ENCODE measurements around the gene NTNG1.

The NTNG1 gene

GRCh38 chr1:107473065-107473464 is 332.2 kb downstream of the NTNG1 start:
- no peak for DNase-seq (ENCODE audit: extremely low read depth, low read depth)
- H3K4me3 ChIP-seq (replicated peaks; ENCODE audit: low read depth, low read length) = no peak overlapping the region
- no peak for TF ChIP-seq CTCF (IDR thresholded peaks at IDR 0.05; ENCODE audit: low read depth, low read length, missing control alignments)

GRCh38 chr1:107474877-107475612 is 334.2 kb downstream of the NTNG1 start:
- no peak for DNase-seq (ENCODE audit: extremely low read depth, low read depth)
- no peak for TF ChIP-seq CTCF (IDR thresholded peaks at IDR 0.05; ENCODE audit: low read depth, low read length, missing control alignments)
- H3K4me3 ChIP-seq (replicated peaks; ENCODE audit: low read depth, low read length) = no peak overlapping the region

GRCh38 chr1:107477233-107477632 is 336.4 kb downstream of the NTNG1 start:
- no peak overlapping the region for H3K4me3 ChIP-seq (replicated peaks; ENCODE audit: low read depth, low read length)
- DNase-seq (ENCODE audit: extremely low read depth, low read depth) = no peak
- peak; percentile 28 for TF ChIP-seq CTCF (IDR thresholded peaks at IDR 0.05; ENCODE audit: low read depth, low read length, missing control alignments)

- H3K4me3 ChIP-seq (replicated peaks; ENCODE audit: low read depth, low read length) = no peak overlapping the region
- no peak for DNase-seq (ENCODE audit: extremely low read depth, low read depth)
- no peak for TF ChIP-seq CTCF (IDR thresholded peaks at IDR 0.05; ENCODE audit: low read depth, low read length, missing control alignments)
These were observed 339.1 kb downstream of the NTNG1 start for GRCh38 chr1:107479865-107480350.

- no peak for TF ChIP-seq CTCF (IDR thresholded peaks at IDR 0.05; ENCODE audit: low read depth, low read length, missing control alignments)
- no peak overlapping the region for H3K4me3 ChIP-seq (replicated peaks; ENCODE audit: low read depth, low read length)
- DNase-seq (ENCODE audit: extremely low read depth, low read depth) = no peak
These were observed 339.9 kb downstream of the NTNG1 start for GRCh38 chr1:107480548-107481415.

GRCh38 chr1:107481756-107482384 is 341.0 kb downstream of the NTNG1 start:
- DNase-seq (ENCODE audit: extremely low read depth, low read depth) = no peak
- H3K4me3 ChIP-seq (replicated peaks; ENCODE audit: low read depth, low read length) = no peak overlapping the region
- TF ChIP-seq CTCF (IDR thresholded peaks at IDR 0.05; ENCODE audit: low read depth, low read length, missing control alignments) = no peak
